Activated naive CD4-positive, alpha-beta T cell treated with anti-CD3 and anti-CD28 coated beads, Interleukin-2, amount 50 U/mL, for 24 hours (primary cell): ENCODE measurements around the gene ARHGEF40.

Experiments used
- H3K27ac Mint-ChIP-seq: one replicate; pipeline ENCODE4 v1.8.0; 2021; ENCODE audit warnings: mild to moderate bottlenecking, mixed read lengths
- H3K27me3 Mint-ChIP-seq: one replicate; pipeline ENCODE4 v1.8.0; 2021; ENCODE audit warnings: mixed read lengths
- H3K36me3 Mint-ChIP-seq: one replicate; pipeline ENCODE4 v1.8.0; 2021; ENCODE audit warnings: mixed read lengths
- H3K4me1 Mint-ChIP-seq: one replicate; pipeline ENCODE4 v1.8.0; 2021; ENCODE audit warnings: mixed read lengths
- H3K4me3 Mint-ChIP-seq: one replicate; pipeline ENCODE4 v1.8.0; 2021; ENCODE audit warnings: mild to moderate bottlenecking, mixed read lengths
- H3K9me3 Mint-ChIP-seq: one replicate; pipeline ENCODE4 v1.8.0; 2021; ENCODE audit warnings: mixed read lengths

ARHGEF40 gene

DNA sequence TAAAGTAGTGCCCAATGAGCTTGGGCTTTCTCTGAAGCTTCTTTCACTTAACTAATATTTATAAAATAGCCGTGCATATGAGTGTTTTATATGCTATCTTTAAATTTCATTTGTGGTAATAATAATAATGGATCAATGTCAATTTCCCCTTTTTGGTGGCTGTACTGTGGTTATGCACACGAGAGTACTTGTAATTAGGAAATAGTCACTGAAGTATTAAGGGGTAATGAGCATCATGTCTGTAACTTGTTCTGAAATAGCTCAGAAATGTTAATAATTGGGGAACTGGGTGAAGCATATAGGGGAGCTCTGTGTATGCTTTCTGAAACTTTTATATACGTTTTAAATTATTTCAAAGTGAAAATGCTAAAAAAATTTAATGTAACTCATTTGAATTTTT lies 19.5 kb upstream of the ARHGEF40 start:
- H3K4me3 Mint-ChIP-seq, result no peak overlapping the region
- no peaks in the 10 kb centered on the region for H3K36me3 Mint-ChIP-seq
- no peaks in the 10 kb centered on the region for H3K4me1 Mint-ChIP-seq
- H3K9me3 Mint-ChIP-seq, result no peaks in the 10 kb centered on the region
- no peak overlapping the region for H3K27ac Mint-ChIP-seq
- H3K27me3 Mint-ChIP-seq, result peaks cover 3% of the 10 kb centered on the region

DNA sequence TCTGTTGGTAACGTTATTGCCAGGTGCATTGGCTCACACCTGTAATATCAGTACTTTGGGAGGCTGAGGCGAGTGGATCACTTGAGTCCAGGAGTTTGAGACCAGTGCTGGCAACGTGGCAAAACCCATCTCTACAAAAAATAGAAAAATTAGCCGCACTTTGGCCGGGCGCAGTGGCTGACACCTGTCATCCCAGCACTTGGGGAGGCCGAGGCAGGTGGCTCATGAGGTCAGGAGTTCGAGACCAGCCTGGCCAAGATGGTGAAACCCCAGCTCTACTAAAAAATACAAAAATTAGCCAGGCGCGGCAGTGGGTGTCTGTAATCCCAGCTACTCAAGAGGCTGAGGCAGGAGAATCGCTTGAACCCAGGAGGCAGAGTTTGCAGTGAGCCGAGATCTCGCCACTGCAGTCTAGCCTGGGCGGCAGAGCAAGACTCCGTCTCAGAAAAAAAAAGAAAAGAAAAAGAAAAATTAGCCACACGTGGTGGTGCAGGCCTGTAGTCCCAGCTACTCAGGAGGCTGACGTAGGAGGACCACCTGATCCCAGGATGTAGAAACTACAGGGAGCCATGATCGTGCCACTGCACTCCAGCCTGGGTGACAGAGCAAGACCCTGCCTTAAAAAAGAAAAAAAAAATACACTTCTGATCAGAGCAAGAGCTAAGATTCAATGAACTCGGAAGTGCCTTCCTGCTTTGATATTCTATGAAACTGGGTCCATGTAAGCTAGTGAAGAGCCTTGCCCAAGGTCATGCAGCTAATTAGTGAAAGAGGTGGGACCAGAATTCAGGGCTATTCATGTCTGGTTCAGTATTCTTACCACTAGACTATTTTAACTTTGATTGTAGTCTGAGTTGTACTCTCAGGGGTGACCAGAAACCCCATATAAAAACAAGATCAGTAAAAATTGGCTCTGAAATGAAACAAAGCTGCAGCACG lies 16.7 kb upstream of the ARHGEF40 start:
- H3K4me3 Mint-ChIP-seq, result no peak overlapping the region
- no peaks in the 10 kb centered on the region for H3K9me3 Mint-ChIP-seq
- H3K27me3 Mint-ChIP-seq, result no peaks in the 10 kb centered on the region
- no peaks in the 10 kb centered on the region for H3K36me3 Mint-ChIP-seq
- H3K4me1 Mint-ChIP-seq, result no peaks in the 10 kb centered on the region
- no peak overlapping the region for H3K27ac Mint-ChIP-seq

- Mint-ChIP-seq H3K27ac (no peak overlapping the region), H3K4me1 (no peaks in the 10 kb centered on the region), H3K36me3 (no peaks in the 10 kb centered on the region), H3K4me3 (no peak overlapping the region), H3K27me3 (no peaks in the 10 kb centered on the region), H3K9me3 (no peaks in the 10 kb centered on the region)
Observed at GRCh38 chr14:21054123-21054767, 15.9 kb upstream of the ARHGEF40 start.

- peaks cover under 1% of the 10 kb centered on the region for H3K27me3 Mint-ChIP-seq
- H3K4me3 Mint-ChIP-seq, result no peak overlapping the region
- H3K27ac Mint-ChIP-seq, result no peak overlapping the region
- no peaks in the 10 kb centered on the region for H3K4me1 Mint-ChIP-seq
- H3K36me3 Mint-ChIP-seq, result no peaks in the 10 kb centered on the region
- H3K9me3 Mint-ChIP-seq, result no peaks in the 10 kb centered on the region
Observed at GRCh38 chr14:21054768-21055145, 15.3 kb upstream of the ARHGEF40 start.

DNA sequence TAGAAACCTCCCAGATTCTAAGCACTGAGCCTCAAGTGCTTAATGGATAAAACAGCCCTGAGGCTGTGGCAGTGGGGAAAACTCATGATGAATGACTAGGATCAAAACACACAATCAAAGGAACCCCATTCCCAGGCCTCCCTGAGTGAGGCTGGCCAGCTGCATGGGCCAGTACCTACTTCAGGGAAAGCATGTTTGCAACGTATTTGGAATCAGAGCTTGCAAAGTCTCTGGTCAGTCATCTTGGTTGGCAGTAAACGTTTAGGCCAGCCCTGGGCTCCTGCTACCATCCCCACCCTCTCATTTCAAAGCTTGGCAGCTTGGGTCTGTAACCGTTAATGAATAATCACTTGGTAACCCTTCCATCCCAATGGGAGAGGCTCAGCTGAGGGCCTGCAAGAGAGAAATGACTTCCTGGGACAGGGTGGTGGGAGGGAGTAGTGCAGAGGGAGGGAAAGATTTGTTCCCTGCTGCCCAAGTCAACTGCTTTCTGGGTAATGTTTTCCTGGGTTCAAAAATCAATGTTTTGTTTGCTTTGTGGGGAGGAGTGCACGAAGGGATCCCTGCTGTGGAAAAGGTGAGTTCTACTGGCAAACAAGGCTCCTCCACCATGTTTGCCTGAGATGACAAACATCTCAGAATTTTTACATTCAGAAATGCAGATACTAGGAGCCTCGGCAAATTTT lies 14.5 kb upstream of the ARHGEF40 start:
- no peaks in the 10 kb centered on the region for H3K9me3 Mint-ChIP-seq
- no peaks in the 10 kb centered on the region for H3K4me1 Mint-ChIP-seq
- H3K27ac Mint-ChIP-seq, result no peak overlapping the region
- H3K27me3 Mint-ChIP-seq, result peaks cover 2% of the 10 kb centered on the region
- no peak overlapping the region for H3K4me3 Mint-ChIP-seq
- H3K36me3 Mint-ChIP-seq, result no peaks in the 10 kb centered on the region

- Mint-ChIP-seq H3K4me1 (no peaks in the 10 kb centered on the region), H3K4me3 (no peak overlapping the region), H3K27ac (no peak overlapping the region), H3K36me3 (no peaks in the 10 kb centered on the region), H3K9me3 (no peaks in the 10 kb centered on the region), H3K27me3 (peaks cover 2% of the 10 kb centered on the region)
Observed at GRCh38 chr14:21056520-21057163, 13.5 kb upstream of the ARHGEF40 start.

DNA sequence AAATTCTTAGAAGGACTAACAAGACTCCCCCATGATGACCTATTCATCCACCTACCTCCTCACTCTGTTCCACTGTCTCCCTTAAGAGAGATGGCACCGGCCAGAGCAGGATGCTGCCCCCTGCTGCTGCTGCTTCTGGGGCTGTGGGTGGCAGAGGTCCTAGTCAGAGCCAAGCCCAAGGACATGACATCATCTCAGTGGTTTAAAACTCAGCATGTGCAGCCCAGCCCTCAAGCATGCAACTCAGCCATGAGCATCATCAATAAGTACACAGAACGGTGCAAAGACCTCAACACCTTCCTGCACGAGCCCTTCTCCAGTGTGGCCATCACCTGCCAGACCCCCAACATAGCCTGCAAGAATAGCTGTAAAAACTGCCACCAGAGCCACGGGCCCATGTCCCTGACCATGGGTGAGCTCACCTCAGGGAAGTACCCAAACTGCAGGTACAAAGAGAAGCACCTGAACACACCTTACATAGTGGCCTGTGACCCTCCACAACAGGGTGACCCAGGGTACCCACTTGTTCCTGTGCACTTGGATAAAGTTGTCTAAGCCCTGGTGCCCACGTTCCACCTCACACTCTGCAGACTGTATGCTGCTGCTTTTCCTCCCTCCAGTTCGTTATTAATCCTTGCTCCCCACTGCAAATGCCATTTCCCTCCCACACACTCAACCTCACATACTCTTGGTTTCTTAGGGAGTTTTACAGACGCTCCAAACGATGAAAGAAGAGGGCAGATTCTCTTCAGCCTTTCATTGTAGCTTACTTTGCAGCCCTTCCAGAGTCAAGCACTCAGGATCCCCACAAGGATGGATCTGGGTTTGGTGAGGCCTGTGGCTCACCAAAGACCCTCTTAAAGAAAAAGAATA lies 12.1 kb upstream of the ARHGEF40 start, which contains the start of gene RNASE8:
Gene RNASE8 (plus strand): TSS at position 20 of the 873 bp plus-strand sequence. CDS start 71 bp downstream, at position 91.
- no peak within 1 kb of the TSS for H3K4me3 Mint-ChIP-seq
- H3K27ac Mint-ChIP-seq, result no peak within 1 kb of the TSS
- peaks cover 7% of the 10 kb centered on the region for H3K27me3 Mint-ChIP-seq
- H3K9me3 Mint-ChIP-seq, result no peaks in the 10 kb centered on the region
- H3K36me3 Mint-ChIP-seq, result no peaks in the 10 kb centered on the region
- no peaks in the 10 kb centered on the region for H3K4me1 Mint-ChIP-seq

DNA sequence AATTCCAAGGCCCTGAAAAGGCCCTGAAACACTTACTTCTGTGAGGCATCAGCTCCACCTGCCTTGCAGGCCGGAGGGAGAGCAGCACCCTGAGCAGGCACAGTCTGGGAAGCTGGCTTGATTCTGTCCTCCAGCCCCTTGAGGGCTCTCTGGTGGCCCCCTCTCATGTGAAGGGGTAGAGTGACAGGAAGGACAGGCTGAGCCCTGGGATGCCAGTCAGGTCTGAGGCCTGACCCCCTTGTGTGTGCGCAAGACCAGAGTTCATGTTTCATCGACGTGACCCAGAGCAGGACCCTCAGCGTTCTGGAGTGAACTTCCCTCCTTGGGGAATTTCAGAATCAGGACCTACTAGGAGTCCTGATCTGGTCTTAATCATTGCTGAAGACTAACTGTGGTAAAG lies 11.2 kb upstream of the ARHGEF40 start:
- H3K27ac Mint-ChIP-seq, result no peak overlapping the region
- H3K4me1 Mint-ChIP-seq, result no peaks in the 10 kb centered on the region
- no peaks in the 10 kb centered on the region for H3K36me3 Mint-ChIP-seq
- H3K9me3 Mint-ChIP-seq, result no peaks in the 10 kb centered on the region
- H3K27me3 Mint-ChIP-seq, result peaks cover 7% of the 10 kb centered on the region
- H3K4me3 Mint-ChIP-seq, result no peak overlapping the region

DNA sequence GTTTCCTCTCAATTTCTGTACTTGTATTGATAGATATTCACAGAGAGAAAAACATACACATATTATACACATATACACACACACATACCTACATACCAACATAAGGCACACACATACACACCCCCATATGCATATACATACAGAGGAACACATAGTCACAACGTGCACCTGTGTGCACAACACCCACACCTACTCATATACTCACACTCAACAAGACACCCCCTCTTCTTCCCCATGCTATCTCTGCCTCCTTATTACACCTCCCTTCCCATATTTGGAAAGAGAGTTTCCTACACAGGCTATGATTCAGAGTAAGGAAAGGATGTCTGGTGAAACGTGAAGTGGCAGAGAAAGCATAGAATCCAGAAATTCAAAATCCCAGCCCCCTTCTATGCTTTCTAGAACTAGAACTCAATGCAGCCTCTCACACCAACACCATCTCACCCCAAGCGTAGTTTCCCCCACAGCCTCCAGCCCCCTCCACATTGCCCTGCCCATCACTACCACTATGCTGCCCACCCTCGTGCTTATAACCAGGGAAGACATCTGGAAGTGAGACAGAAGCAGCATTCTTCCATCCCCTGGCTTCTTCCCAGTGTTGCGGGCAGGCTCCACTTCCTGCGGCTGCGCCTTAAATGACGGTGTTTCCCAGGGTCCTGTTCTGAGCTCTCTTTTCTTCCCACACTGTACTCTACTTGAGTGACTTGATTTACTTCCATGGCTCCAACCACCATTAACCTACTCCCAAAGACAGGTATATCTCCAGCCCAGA lies 10.1 kb upstream of the ARHGEF40 start:
- H3K27me3 Mint-ChIP-seq, result peaks cover 8% of the 10 kb centered on the region
- H3K4me1 Mint-ChIP-seq, result no peaks in the 10 kb centered on the region
- H3K4me3 Mint-ChIP-seq, result no peak overlapping the region
- H3K27ac Mint-ChIP-seq, result no peak overlapping the region
- H3K9me3 Mint-ChIP-seq, result no peaks in the 10 kb centered on the region
- no peaks in the 10 kb centered on the region for H3K36me3 Mint-ChIP-seq

GRCh38 chr14:21060614-21061346 lies 9.3 kb upstream of the ARHGEF40 start:
- Mint-ChIP-seq H3K9me3 (no peaks in the 10 kb centered on the region), H3K4me3 (no peak overlapping the region), H3K4me1 (no peaks in the 10 kb centered on the region), H3K27me3 (peaks cover 13% of the 10 kb centered on the region), H3K27ac (no peak overlapping the region), H3K36me3 (no peaks in the 10 kb centered on the region)

- Mint-ChIP-seq H3K4me3 (no peak overlapping the region), H3K36me3 (no peaks in the 10 kb centered on the region), H3K4me1 (no peaks in the 10 kb centered on the region), H3K9me3 (no peaks in the 10 kb centered on the region), H3K27me3 (peaks cover 16% of the 10 kb centered on the region), H3K27ac (no peak overlapping the region)
Observed at GRCh38 chr14:21061347-21061668, 8.8 kb upstream of the ARHGEF40 start.

DNA sequence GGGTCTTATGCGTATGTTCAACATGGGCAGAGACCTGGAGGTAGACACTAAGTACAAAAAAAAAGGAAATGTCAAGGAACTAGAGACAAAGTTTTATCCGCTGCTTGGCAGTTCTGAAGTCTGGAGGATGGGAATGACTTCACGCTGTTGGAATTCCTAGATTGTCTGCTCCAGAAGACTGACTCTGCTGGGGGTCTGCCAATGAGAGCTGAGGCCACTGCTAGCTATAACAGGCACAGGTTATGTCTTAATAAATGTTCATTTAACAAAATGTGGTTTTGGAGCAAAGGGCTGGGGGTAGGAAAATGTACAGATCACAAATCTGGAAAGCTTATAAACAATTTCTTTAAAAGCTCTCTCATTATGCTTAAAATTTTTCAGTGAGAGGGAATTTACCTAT lies 6.6 kb upstream of the ARHGEF40 start:
- Mint-ChIP-seq H3K27me3 (peaks cover 27% of the 10 kb centered on the region), H3K27ac (no peak overlapping the region), H3K4me3 (no peak overlapping the region), H3K9me3 (no peaks in the 10 kb centered on the region), H3K36me3 (no peaks in the 10 kb centered on the region), H3K4me1 (peaks cover 2% of the 10 kb centered on the region)

- Mint-ChIP-seq H3K27ac (no peak overlapping the region), H3K36me3 (no peaks in the 10 kb centered on the region), H3K27me3 (peaks cover 44% of the 10 kb centered on the region), H3K9me3 (no peaks in the 10 kb centered on the region), H3K4me3 (no peak overlapping the region), H3K4me1 (peaks cover 26% of the 10 kb centered on the region)
Observed at GRCh38 chr14:21066882-21067502, 3.1 kb upstream of the ARHGEF40 start.
